HCT116 (cell line): ENCODE data around the gene GJD3. TPM values are rescaled to one million over a fixed set of nuclear protein-coding genes. Genes with fewer than 3 reads are reported as not detected.
"Not testable (repeated sequence)": the region's sequence is repeated elsewhere in the genome, so short reads cannot be mapped to it uniquely, and the experiment has no call there.

Experiments used
- ATAC-seq: fragments of 200-7000 bp; cut with Tn5 transposase; 2 replicates; pipeline ENCODE4 v1.9.1; 2020; ENCODE audit warnings: mild to moderate bottlenecking, moderate library complexity
- BruUV-seq: library from RNA; stranded (reverse); fragments of 400-500 nt; replicated peaks from 2 replicates; lab custom pipeline; 2021; lab: Mats Ljungman, UMichigan
- CTCF ChIA-PET: fragments of 300-600 bp; sonication (Branson Sonifier 250); formaldehyde crosslinking; loops from one replicate; lab custom pipeline; 2021; ENCODE audit warnings: antibody characterized with exemption; lab: Charles Lee
- POLR2A ChIA-PET: fragments of 300-600, 350-600 bp; sonication (Branson Sonifier 250); formaldehyde crosslinking; loops from one replicate; lab custom pipeline; 2021; ENCODE audit warnings: antibody characterized with exemption; lab: Charles Lee
- RAD21 ChIA-PET, 2 experiments: fragments of 300-600 bp; sonication (Branson Sonifier 250); formaldehyde crosslinking; loops; one replicate each; lab custom pipeline; 2023; ENCODE audit warnings: low total read pairs in 2 of 2; ENCODE audit not compliant: uncharacterized antibody in 2 of 2, unreplicated experiment in 2 of 2, low non-redundant PET in 1 of 2; lab: Charles Lee
- DNase-seq: peaks from one replicate; pipeline ENCODE4 v3.0.0-alpha.2; 2010; ENCODE audit warnings: low read depth, low spot score
- H2AFZ ChIP-seq: fragments of 200-600 bp; shearing (Covaris generic), sonication (generic); 2 replicates; pipeline ENCODE4 v1.6.1; 2017; ENCODE audit warnings: low read depth, mixed run types, mixed read lengths, antibody characterized with exemption, low read length; ENCODE audit not compliant: poor library complexity, severe bottlenecking
- H3K27ac ChIP-seq: 2 replicates; pipeline ENCODE4 v1.5.1; 2012; ENCODE audit warnings: low read depth, low read length
- H3K27me3 ChIP-seq: fragments of 200-600 bp; sonication (generic); 2 replicates; pipeline ENCODE4 v1.6.1; 2016; ENCODE audit warnings: mixed run types, low read length, mixed read lengths; ENCODE audit not compliant: insufficient read depth
- H3K36me3 ChIP-seq, 2 experiments: fragments of 200-500 bp in 1 of 2; fragments of 200-600 bp in 1 of 2; sonication (Bioruptor generic) in 1 of 2; sonication (generic) in 1 of 2; 2 replicates each; pipeline versions ENCODE4 v1.5.1 to v1.6.1; 2014 to 2016; ENCODE audit warnings: low read length in 2 of 2, inconsistent platforms in 1 of 2, mixed read lengths in 1 of 2, mixed run types in 1 of 2; ENCODE audit not compliant: insufficient read depth in 2 of 2, control insufficient read depth in 1 of 2
- H3K4me1 ChIP-seq, 2 experiments: fragments of 200-600 bp in 1 of 2; sonication (generic) in 1 of 2; 2 replicates each; pipeline versions ENCODE4 v1.5.1 to v1.6.1; 2012 to 2017; ENCODE audit warnings: low read length in 2 of 2, inconsistent platforms in 1 of 2, mild to moderate bottlenecking in 1 of 2, mixed read lengths in 1 of 2, mixed run types in 1 of 2, moderate library complexity in 1 of 2; ENCODE audit not compliant: insufficient read depth in 2 of 2, control insufficient read depth in 1 of 2
- H3K4me2 ChIP-seq: fragments of 200-600 bp; sonication (generic); 2 replicates; pipeline ENCODE4 v1.6.1; 2017; ENCODE audit warnings: mixed run types, low read length, mixed read lengths
- H3K4me3 ChIP-seq, 2 experiments: fragments of 200-600 bp in 1 of 2; sonication (generic) in 1 of 2; replicated peaks in 1 of 2; 2 replicates each; pipeline ENCODE4 v1.5.1; 2011 to 2016; ENCODE audit warnings: low read length in 2 of 2, control low read depth in 1 of 2, low read depth in 1 of 2, mild to moderate bottlenecking in 1 of 2, mixed read lengths in 1 of 2, mixed run types in 1 of 2
- H3K79me2 ChIP-seq: fragments of 200-600 bp; sonication (generic); 2 replicates; pipeline ENCODE4 v1.6.1; 2017; ENCODE audit warnings: mild to moderate bottlenecking, mixed run types, low read length, moderate library complexity, mixed read lengths; ENCODE audit not compliant: insufficient read depth
- H3K9ac ChIP-seq: fragments of 200-600 bp; sonication (generic); 2 replicates; pipeline ENCODE4 v1.6.1; 2016; ENCODE audit warnings: low read length, mixed read lengths
- H3K9me2 ChIP-seq: fragments of 200-600 bp; sonication (generic), shearing (Covaris generic); 2 replicates; pipeline ENCODE4 v1.6.1; 2017; ENCODE audit warnings: mixed run types, mild to moderate bottlenecking, moderate library complexity; ENCODE audit not compliant: insufficient read depth
- H3K9me3 ChIP-seq, 2 experiments: fragments of 200-500 bp in 1 of 2; fragments of 200-600 bp in 1 of 2; sonication (Bioruptor generic) in 1 of 2; sonication (generic) in 1 of 2; 2 replicates each; pipeline ENCODE4 v1.6.1; 2014 to 2017; ENCODE audit warnings: low read length in 2 of 2, mixed read lengths in 2 of 2, inconsistent platforms in 1 of 2, low read depth in 1 of 2, mild to moderate bottlenecking in 1 of 2, mixed run types in 1 of 2, moderate library complexity in 1 of 2; ENCODE audit not compliant: control insufficient read depth in 1 of 2, insufficient read depth in 1 of 2
- H4K20me1 ChIP-seq: fragments of 200-600 bp; sonication (generic), shearing (Covaris generic); 2 replicates; pipeline ENCODE4 v1.6.1; 2017; ENCODE audit warnings: mixed run types, mild to moderate bottlenecking, moderate library complexity; ENCODE audit not compliant: insufficient read depth
- CBX3 ChIP-seq: IDR thresholded peaks from 2 replicates; pipeline ENCODE4 v1.6.1; 2012; ENCODE audit warnings: low read depth
- CEBPB ChIP-seq: IDR thresholded peaks from 2 replicates; pipeline ENCODE4 v1.6.1; 2012; ENCODE audit warnings: low read depth
- EGR1 ChIP-seq: IDR thresholded peaks from 2 replicates; pipeline ENCODE4 v1.6.1; 2012; ENCODE audit warnings: low read depth
- ELF1 ChIP-seq: IDR thresholded peaks from 2 replicates; pipeline ENCODE4 v1.6.1; 2012; ENCODE audit warnings: low read depth, borderline replicate concordance
- EZH2 ChIP-seq: fragments of 200-600 bp; sonication (generic); IDR thresholded peaks from 2 replicates; pipeline ENCODE4 v1.6.1; 2017; ENCODE audit warnings: antibody characterized with exemption, mixed run types
- EZH2phosphoT487 ChIP-seq: fragments of 200-600 bp; IDR thresholded peaks from 2 replicates; pipeline ENCODE4 v1.6.1; 2018; ENCODE audit warnings: antibody characterized with exemption, borderline replicate concordance
- FOSL1 ChIP-seq: IDR thresholded peaks from 2 replicates; pipeline ENCODE4 v1.6.1; 2012; ENCODE audit warnings: low read depth
- JUND ChIP-seq: IDR thresholded peaks from 2 replicates; pipeline ENCODE4 v1.6.1; 2012
- MAX ChIP-seq: IDR thresholded peaks from 2 replicates; pipeline ENCODE4 v1.6.1; 2012
- POLR2A ChIP-seq: IDR thresholded peaks from 2 replicates; pipeline ENCODE4 v1.7.0; 2011; ENCODE audit warnings: borderline replicate concordance; ENCODE audit not compliant: insufficient read depth, insufficient read length; ENCODE audit errors: extremely low read depth
- POLR2AphosphoS5 ChIP-seq: IDR thresholded peaks from 2 replicates; pipeline ENCODE4 v1.6.1; 2011; ENCODE audit warnings: mild to moderate bottlenecking, low read depth, low read length, moderate library complexity
- SP1 ChIP-seq: IDR thresholded peaks from 2 replicates; pipeline ENCODE4 v1.6.1; 2012; ENCODE audit warnings: low read depth
- TCF7L2 ChIP-seq: IDR thresholded peaks from 2 replicates; pipeline ENCODE4 v1.7.0; 2011; ENCODE audit warnings: borderline replicate concordance, inconsistent platforms; ENCODE audit not compliant: insufficient read depth, insufficient read length; ENCODE audit errors: extremely low read depth
- YY1 ChIP-seq: IDR thresholded peaks from 2 replicates; pipeline ENCODE4 v1.6.1; 2011; ENCODE audit warnings: low read length, low read depth, moderate library complexity, mild to moderate bottlenecking; ENCODE audit not compliant: insufficient replicate concordance; ENCODE audit errors: extremely low read depth
- ZBTB33 ChIP-seq: IDR thresholded peaks from 2 replicates; pipeline ENCODE4 v1.6.1; 2011; ENCODE audit warnings: mild to moderate bottlenecking, low read length, moderate library complexity; ENCODE audit not compliant: insufficient replicate concordance; ENCODE audit errors: extremely low read depth
- ZFX ChIP-seq: fragments of 450-650 bp; IDR thresholded peaks from 2 replicates; pipeline ENCODE4 v1.6.1; 2017
- intact Hi-C: fragments of 100-400 bp; cut with micrococcal nuclease; formaldehyde crosslinking; loops from 2 replicates; pipeline ENCODE4 v1.10.0; 2022
- total RNA-seq: library from RNA; stranded (reverse); gene quantifications from one replicate; pipeline ENCODE4 v1.2.1, GENCODE V29; 2021; ENCODE audit not compliant: unreplicated experiment
- TF ChIP-seq, protein P1 (sequence below), 3 experiments: fragments of 200-600 bp in 1 of 3; sonication (generic) in 1 of 3; IDR thresholded peaks in 2 of 3; conservative IDR thresholded peaks in 1 of 3; 2 replicates each; pipeline ENCODE4 v1.5.1; 2012 to 2017; ENCODE audit warnings: low read depth in 2 of 3, low read length in 2 of 3, antibody characterized with exemption in 1 of 3, borderline replicate concordance in 1 of 3, control low read depth in 1 of 3, mild to moderate bottlenecking in 1 of 3, mixed read lengths in 1 of 3, mixed run types in 1 of 3, moderate library complexity in 1 of 3; ENCODE audit not compliant: insufficient read depth in 1 of 3

GJD3 gene
- total RNA-seq, 1 experiment from 2014 or later = not detected

GRCh38 chr17:40377832-40378231 lies 13.3 kb upstream of the GJD3 start:
- DNase-seq = no peak
- CTCF ChIA-PET = no interaction called here
- TF ChIP-seq JUND = no peak
- no peak for TF ChIP-seq ELF1
- TF ChIP-seq TCF7L2 = no peak
- TF ChIP-seq EZH2phosphoT487 = no peak
- no peak for TF ChIP-seq FOSL1
- TF ChIP-seq ZBTB33 = no peak
- TF ChIP-seq CEBPB = no peak
- TF ChIP-seq EZH2 = no peak
- TF ChIP-seq ZFX = no peak
- TF ChIP-seq MAX = no peak
- no peak for TF ChIP-seq CBX3
- TF ChIP-seq SP1 = no peak
- no peak for TF ChIP-seq YY1
- TF ChIP-seq, protein P1, sequence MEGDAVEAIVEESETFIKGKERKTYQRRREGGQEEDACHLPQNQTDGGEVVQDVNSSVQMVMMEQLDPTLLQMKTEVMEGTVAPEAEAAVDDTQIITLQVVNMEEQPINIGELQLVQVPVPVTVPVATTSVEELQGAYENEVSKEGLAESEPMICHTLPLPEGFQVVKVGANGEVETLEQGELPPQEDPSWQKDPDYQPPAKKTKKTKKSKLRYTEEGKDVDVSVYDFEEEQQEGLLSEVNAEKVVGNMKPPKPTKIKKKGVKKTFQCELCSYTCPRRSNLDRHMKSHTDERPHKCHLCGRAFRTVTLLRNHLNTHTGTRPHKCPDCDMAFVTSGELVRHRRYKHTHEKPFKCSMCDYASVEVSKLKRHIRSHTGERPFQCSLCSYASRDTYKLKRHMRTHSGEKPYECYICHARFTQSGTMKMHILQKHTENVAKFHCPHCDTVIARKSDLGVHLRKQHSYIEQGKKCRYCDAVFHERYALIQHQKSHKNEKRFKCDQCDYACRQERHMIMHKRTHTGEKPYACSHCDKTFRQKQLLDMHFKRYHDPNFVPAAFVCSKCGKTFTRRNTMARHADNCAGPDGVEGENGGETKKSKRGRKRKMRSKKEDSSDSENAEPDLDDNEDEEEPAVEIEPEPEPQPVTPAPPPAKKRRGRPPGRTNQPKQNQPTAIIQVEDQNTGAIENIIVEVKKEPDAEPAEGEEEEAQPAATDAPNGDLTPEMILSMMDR (IDR thresholded peaks at IDR 0.05 in 2 of 3, conservative IDR thresholded peaks at IDR 0.05 in 1 of 3; ENCODE audit: borderline replicate concordance in 1 of 3, insufficient read depth in 1 of 3, low read depth in 2 of 3, low read length in 2 of 3) = no peak
- TF ChIP-seq EGR1 = no peak
- no peak for TF ChIP-seq POLR2AphosphoS5
- TF ChIP-seq POLR2A = no peak

DNA sequence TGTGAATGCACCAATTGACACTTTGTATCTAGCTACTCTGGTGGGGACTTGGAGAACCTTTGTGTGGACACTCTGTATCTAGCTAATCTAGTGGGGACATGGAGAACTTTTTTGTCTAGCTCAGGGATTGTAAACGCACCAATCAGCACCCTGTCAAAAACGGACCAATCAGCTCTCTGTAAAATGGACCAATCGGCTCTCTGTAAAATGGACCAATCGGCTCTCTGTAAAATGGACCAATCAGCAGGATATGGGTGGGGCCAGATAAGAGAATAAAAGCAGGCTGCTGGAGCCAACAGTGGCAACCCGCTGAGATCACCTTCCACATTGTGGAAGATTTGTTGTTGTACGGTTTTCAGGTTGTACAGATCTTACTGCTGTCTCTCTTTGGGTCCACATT lies 12.0 kb upstream of the GJD3 start:
- H3K4me3 ChIP-seq, H3K9me2 ChIP-seq, H3K27ac ChIP-seq, RAD21 ChIA-PET, H3K79me2 ChIP-seq, ATAC-seq, intact Hi-C loops, CTCF ChIA-PET, H3K4me2 ChIP-seq, H3K36me3 ChIP-seq, H3K4me1 ChIP-seq, H3K9ac ChIP-seq, H3K27me3 ChIP-seq, DNase-seq, H2AFZ ChIP-seq, POLR2A ChIA-PET, H3K9me3 ChIP-seq, BruUV-seq, H4K20me1 ChIP-seq: not testable (repeated sequence)

More at GRCh38 chr17:40377832-40378231, 13.3 kb upstream of the GJD3 start:
- no peaks in the 10 kb centered on the region for H3K9me2 ChIP-seq
- H3K79me2 ChIP-seq = no peaks in the 10 kb centered on the region
- H3K27me3 ChIP-seq = no peaks in the 10 kb centered on the region
- H3K27ac ChIP-seq = no peak overlapping the region
- BruUV-seq = no TSS peak
- no peaks in the 10 kb centered on the region; a peak in 1 of 4 replicates for H3K4me1 ChIP-seq
- H3K4me2 ChIP-seq = no peak overlapping the region
- no peak for ATAC-seq
- RAD21 ChIA-PET = no interaction called here
- H3K9me3 ChIP-seq = no peaks in the 10 kb centered on the region
- no peaks in the 10 kb centered on the region for H4K20me1 ChIP-seq
- no peaks in the 10 kb centered on the region for H3K36me3 ChIP-seq
- POLR2A ChIA-PET = no interaction called here
- no peak overlapping the region for H3K4me3 ChIP-seq
- intact Hi-C loops = no loop called here
- H2AFZ ChIP-seq = no peak overlapping the region
- no peak overlapping the region for H3K9ac ChIP-seq
